BJ (cell line): ENCODE measurements around the gene CDC14B. TPM values are rescaled to one million over a fixed set of nuclear protein-coding genes. Genes with fewer than 3 reads are reported as not detected.

Experiments used
- CTCF ChIA-PET: fragments of 350-600 bp; formaldehyde crosslinking; extraction: SDS; loops from one replicate; lab custom pipeline; 2021; ENCODE audit warnings: antibody characterized with exemption, inconsistent platforms; lab: Yijun Ruan, JAX
- POLR2A ChIA-PET: fragments of 300-600 bp; sonication (Branson Sonifier 250); formaldehyde crosslinking; extraction: SDS; loops from one replicate; lab custom pipeline; 2021; ENCODE audit warnings: antibody characterized with exemption; lab: Charles Lee
- DNase-seq: peaks from one replicate; pipeline ENCODE4 v3.0.0-alpha.2; 2011; ENCODE audit warnings: low read depth
- H3K27me3 ChIP-seq: 2 replicates; pipeline ENCODE4 v1.6.0; 2011; ENCODE audit warnings: low read length; ENCODE audit not compliant: control insufficient read depth, insufficient read depth
- H3K36me3 ChIP-seq: 2 replicates; pipeline ENCODE4 v1.5.1; 2011; ENCODE audit warnings: low read length; ENCODE audit not compliant: control insufficient read depth, insufficient read depth
- H3K4me3 ChIP-seq: 2 replicates; pipeline ENCODE4 v1.5.1; 2011; ENCODE audit warnings: low read depth, mild to moderate bottlenecking, control low read depth, low read length
- CTCF ChIP-seq: IDR thresholded peaks from 2 replicates; pipeline ENCODE4 v1.5.1; 2011; ENCODE audit warnings: low read depth, mild to moderate bottlenecking, control low read depth, inconsistent platforms, low read length, moderate library complexity; ENCODE audit not compliant: insufficient read depth
- polyA plus RNA-seq: library from polyadenylated mRNA; depleted of rRNA; stranded (reverse); fragments of >200 nt; gene quantifications from 2 replicates; pipeline ENCODE4 v1.2.3, GENCODE V29; 2011; rRNA removed

Gene CDC14B
- polyA plus RNA-seq, 1 experiment = 12.1 TPM

DNA sequence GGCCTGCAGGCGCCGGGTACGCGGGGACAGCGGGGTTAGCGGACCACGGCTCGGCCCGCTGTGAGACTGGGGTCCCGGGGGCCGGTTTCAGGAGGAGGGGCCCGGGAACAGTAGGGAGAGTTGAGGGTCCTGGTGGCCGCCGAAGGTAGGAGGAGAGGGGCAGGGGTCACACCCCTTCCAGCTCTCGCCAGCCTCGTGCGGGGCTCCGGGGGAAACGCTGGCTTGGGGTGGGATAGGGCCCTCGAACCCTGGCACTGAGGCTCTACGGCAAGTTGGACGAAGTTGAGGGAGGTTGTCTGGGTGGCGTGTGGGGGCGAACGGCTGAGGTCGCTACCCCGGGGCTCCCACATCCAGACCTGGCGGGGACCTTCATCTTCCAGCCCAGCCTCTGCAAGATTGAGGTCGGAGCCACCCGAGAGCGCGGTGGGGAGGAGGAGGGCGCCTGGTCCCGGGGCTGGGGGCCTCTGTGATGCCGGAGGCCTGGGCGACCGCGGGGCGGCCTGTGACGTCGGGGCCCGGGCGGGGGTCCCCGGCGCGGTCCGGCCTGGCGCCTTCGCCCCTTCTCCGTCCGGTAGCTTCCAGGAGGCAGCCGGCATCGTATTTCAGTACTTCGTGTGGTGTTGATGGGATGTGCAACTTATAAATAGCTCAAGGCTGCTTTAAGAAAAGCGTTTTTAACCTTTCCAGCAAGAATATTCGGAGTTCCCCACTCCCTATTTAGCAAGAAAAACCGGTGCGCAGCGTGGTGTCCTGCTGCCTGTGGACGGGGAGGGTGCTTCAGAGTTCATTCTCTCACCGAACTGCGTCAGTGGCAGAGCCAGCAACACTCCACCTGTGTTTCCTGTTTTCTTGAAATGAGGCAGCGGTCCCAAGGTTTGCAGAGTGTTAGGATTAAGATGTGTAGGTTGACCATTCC, 168.8 kb downstream of the CDC14B start:
- ChIA-PET POLR2A (no interaction called here), CTCF (interaction anchor here (0.6 to 2.0 kb wide), 8 partner anchors 10 to 216 kb away, joined by 3 to 5 read pairs (median 4); no protein-coding TSS in a partner anchor)
- H3K36me3 ChIP-seq = no peaks in the 10 kb centered on the region
- peak overlapping the region; percentile 69 for H3K4me3 ChIP-seq
- no peak for DNase-seq
- no peak for TF ChIP-seq CTCF
- no peaks in the 10 kb centered on the region for H3K27me3 ChIP-seq

Other genes starting within 250 kb of the CDC14B start
- 11.3 and 20.4 TPM in 2 replicates for gene SLC35D2, start 236.1 kb downstream of the CDC14B start, polyA plus RNA-seq
- 0.97 and 1.8 TPM in 2 replicates for gene ZNF367, start 201.5 kb downstream of the CDC14B start, polyA plus RNA-seq
- gene HABP4, start 169.7 kb downstream of the CDC14B start, polyA plus RNA-seq = 9.2 and 10.2 TPM in 2 replicates
- 10.6 and 13.1 TPM in 2 replicates for gene PRXL2C, start 35.5 kb upstream of the CDC14B start, polyA plus RNA-seq
- gene ZNF510, start 158.2 kb upstream of the CDC14B start, polyA plus RNA-seq = 5.9 and 7.6 TPM in 2 replicates
- 0.96 and 1.3 TPM in 2 replicates for gene ZNF782, start 234.7 kb upstream of the CDC14B start, polyA plus RNA-seq